HG03565 (cell line): ENCODE data around the gene PRXL2C.
"Not testable (repeated sequence)": the region's sequence is repeated elsewhere in the genome, so short reads cannot be mapped to it uniquely, and the experiment has no call there.

Source experiments
- ATAC-seq: cut with Tn5 transposase; IDR thresholded peaks from one replicate; pipeline ENCODE4 v1.9.1; 2021; ENCODE audit warnings: mild to moderate bottlenecking, moderate library complexity; ENCODE audit not compliant: unreplicated experiment

Gene PRXL2C

GRCh38 chr9:96655198-96655851, at the start of gene PRXL2C:
TSS of gene PRXL2C (minus strand) at chr9:96655317. CDS start at chr9:96655281, 36 bp downstream.
- no peak for ATAC-seq

DNA sequence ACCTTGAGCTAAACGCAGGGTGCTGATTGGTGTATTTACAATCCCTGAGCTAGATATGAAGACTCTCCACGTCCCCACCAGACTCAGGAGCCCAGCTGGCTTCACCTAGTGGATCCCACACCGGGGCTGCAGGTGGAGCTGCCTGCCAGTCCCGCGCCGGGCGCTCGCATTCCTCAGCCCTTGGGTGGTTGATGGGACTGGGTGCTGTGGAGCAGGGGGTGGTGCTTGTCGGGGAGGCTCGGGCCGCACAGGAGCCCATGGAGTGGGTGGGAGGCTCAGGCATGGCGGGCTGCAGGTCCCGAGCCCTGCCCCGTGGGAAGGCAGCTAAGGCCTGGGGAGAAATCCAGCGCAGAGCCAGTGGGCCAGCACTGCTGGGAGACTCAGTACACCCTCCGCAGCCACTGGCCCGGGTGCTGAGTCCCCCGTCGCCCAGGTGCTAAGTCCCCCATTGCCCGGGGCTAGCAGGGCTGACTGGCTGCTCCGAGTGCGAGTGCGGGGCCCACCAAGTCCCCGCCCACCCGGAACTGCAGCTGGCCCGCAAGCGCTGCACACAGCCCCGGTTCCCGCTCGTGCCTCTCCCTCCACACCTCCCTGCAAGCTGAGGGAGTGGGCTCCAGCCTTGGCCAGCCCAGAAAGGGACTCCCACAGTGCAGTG, 45.7 kb upstream of the PRXL2C start:
- ATAC-seq: not testable (repeated sequence)

GRCh38 chr9:96691326-96691725, 36.2 kb upstream of the PRXL2C start:
- ATAC-seq: no peak

DNA sequence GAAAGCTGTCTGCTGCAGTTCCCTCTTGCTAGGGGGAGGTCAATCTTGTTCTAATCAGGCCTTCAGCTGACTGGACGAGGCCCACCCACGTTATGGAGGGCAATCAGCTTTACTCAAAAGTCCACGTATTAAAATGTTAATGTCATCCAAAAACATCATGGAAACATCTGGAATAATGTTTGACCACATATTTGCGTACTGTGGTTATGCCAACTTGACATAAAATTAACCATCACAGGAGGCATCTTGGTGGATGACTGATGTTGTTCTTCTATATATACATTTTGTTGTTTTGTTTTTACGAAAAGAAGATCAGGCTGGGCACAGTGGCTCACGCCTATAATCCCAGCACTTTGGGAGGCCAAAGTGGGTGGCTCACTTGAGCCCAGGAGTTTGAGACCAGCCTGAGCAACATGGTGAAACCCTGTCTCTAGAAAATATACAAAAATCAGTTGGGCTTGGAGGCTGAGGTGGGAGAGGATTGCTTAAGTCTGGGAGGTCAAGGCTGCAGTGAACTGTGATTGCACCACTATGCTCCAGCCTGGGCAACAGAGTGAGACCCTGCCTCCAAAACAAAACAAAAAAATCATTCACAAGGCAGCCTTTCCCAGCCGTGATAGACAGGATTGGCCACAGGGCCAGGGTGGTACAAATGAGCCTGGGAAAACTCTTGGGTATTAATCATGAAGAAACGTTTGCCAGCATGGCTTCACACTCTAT, 33.8 kb upstream of the PRXL2C start:
- ATAC-seq: no peak

- ATAC-seq: no peak
These were observed 33.1 kb upstream of the PRXL2C start for GRCh38 chr9:96688187-96688586.

DNA sequence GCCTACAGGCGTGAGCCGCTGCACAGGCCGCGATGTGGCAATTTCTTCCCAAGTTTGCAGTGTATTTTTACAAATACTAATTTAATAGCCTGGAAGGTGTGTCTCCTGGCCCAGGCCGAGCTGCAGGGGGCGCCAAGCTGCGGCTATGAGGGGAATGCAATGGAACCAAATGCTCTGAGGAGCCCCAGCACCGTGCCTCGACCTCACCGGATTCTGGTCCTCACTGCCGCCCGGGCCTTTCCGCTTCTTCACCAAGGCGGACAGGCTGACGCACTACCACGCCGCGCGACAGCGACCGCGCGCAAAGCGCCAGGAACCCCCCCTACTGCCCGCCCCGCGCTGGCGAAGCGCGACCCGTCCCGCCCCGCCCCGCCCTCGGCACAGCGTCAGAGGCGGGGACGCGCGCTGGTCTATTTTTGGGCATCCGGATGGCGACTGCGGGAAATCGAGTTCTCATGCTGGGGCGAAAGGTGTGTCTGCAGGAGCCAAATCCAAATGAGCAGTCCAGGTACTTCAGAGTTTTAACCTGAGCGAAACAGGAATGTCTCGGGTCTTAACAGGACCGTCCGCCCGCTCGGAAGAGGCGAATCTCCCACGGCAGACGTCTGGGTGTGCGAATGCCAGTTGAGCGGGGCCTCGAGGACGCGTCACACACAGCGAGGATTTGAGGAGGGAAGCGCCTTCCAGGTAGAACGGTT, 31.7 kb upstream of the PRXL2C start:
- ATAC-seq: no peak

GRCh38 chr9:96680812-96681499, 25.8 kb upstream of the PRXL2C start:
- ATAC-seq: no peak

GRCh38 chr9:96674906-96675538, 19.9 kb upstream of the PRXL2C start:
- ATAC-seq: no peak

GRCh38 chr9:96673786-96674185, 18.7 kb upstream of the PRXL2C start:
- not testable (repeated sequence) for ATAC-seq

- no peak for ATAC-seq
These were observed 13.9 kb upstream of the PRXL2C start for GRCh38 chr9:96668868-96669534.

DNA sequence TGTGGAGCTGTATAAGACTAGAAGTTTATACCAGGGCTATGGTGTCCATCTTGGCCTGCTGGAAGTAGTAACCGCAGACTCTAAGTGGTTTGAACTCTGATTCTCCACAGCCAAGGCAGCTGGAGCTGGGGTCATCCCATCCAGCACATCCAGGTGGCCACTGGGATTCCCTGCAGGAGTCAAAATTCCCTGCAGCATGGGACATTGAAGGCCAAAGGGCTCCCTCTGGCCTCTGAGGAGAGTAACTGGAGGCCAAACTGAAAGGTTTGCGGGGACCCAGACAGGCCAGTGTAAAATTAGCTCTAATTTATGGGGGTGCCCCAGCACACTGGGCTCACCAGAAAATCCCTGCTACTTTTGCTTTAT, 12.2 kb upstream of the PRXL2C start:
- no peak for ATAC-seq

GRCh38 chr9:96666653-96667362, 11.7 kb upstream of the PRXL2C start:
- not testable (repeated sequence) for ATAC-seq

- ATAC-seq: no peak
These were observed 10.7 kb upstream of the PRXL2C start for GRCh38 chr9:96665789-96666188.

DNA sequence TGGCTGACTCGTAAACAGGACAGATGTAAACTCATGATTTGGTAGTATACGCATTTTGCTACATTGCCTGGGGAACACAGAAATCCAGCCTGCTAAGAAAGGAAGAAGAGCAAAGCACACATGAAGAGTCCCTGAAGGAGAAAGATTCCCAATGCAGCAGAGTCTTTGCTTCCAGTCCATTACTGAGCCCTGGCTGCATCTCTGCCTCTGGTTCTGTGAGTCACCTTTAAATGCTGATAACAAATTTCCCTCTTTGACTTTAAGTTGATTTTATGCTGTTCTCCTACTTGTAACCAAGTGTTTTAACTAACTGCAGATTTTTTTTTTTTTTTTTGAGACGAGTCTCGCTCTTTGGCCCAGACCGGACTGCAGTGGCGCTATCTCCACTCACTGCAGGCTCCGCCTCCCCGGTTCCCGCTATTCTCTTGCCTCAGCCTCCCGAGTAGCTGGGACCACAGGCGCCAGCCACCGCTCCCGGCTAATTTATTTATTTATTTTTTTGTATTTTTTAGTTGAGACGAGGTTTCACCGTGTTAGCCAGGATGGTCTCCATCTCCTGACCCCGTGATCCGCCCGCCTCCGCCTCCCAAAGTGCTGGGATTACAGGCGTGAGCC, 8.5 kb upstream of the PRXL2C start:
- ATAC-seq: no peak

GRCh38 chr9:96661711-96662110, 6.6 kb upstream of the PRXL2C start:
- ATAC-seq: no peak

DNA sequence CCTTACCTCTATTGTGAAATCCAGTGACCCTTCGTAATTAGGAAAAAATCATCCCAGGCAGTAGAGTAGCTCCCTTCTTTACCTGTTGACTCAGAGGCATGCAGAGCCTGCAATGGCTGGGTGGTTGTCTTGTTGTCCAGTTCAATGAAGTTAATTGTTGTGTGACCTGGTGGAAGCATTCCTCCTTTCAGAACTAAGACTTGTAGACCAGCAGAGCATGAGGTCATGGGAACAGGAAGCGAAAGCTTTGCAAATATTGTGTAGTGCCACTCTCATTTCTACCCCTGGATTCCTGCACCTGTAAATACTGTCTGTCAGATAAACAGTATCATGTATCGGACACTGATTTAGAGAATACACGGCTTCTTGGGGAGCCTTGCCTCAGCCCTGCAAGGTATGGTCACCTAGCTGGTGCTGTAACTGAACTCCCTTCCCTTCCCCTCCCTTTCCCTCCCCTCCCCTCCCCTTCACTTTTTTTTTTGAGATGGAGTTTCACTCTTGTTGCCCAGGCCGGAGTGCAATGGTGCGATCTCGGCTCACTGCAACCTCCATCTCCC, 5.7 kb upstream of the PRXL2C start:
- no peak for ATAC-seq

DNA sequence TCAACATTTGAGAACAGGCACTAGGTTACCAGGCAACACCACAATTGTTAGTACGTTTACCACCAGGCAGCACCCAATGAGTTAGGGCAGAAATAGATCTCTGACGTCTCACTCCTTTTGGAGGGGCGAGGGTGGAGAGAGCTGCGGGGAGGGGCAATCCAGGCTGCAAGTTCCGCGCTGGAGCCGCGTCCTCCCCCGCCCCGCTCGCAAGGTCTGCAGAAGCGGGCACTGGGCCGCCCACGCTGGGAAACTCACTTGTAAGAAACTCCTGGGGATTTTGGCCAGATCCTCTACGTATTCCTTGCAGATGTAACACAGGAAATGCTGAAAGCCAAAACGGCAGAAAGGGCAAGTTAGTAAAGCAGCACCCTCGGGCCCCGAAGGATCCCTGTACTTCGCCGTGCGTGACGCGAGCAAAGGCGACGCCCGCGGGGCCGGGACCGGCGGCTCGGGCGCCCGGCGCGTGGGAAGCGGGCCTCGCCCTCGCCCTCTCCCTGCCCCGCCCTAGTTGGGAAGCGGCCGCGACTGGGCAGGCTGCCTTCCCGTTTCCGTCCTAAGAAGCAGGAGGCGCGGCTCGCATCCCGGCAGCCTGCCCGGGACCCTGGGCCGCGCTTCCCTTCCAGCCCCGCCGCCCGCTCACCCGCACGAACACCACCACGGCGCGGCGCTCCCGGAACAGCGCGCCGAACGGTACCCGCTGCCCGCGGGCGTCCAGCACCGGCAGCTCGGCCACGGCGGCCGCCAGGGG, 493 bp downstream of the PRXL2C start:
- no peak for ATAC-seq

DNA sequence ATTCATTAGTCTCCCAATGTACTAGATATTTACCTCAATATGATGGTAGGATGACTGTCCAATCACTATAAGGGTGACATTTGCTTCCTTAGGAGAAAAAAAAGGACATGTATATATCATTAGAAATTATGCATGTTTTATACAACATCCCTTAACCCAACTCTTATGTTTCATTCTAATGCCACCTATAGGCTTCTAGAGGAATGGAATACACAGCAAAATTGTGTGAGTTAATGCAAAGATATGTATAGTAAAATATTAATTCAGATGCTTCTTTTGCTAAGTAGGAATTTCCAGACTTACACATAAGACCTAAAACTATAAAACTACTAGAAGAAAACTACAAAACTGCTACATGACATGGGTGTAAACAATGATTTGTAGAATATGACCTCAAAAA, 3.5 kb downstream of the PRXL2C start:
- ATAC-seq: no peak
